ENCODE data around the gene PPP2R2C. TPM values are rescaled to one million over a fixed set of nuclear protein-coding genes. Genes with fewer than 3 reads are reported as not detected.
A peak's percentile ranks its signal among the peaks of the same experiment; 100 is the strongest.

Gene PPP2R2C
- polyA plus RNA-seq, 4 donors: 0.16 to 2.3 (median 0.81) TPM; not detected in 1

DNA sequence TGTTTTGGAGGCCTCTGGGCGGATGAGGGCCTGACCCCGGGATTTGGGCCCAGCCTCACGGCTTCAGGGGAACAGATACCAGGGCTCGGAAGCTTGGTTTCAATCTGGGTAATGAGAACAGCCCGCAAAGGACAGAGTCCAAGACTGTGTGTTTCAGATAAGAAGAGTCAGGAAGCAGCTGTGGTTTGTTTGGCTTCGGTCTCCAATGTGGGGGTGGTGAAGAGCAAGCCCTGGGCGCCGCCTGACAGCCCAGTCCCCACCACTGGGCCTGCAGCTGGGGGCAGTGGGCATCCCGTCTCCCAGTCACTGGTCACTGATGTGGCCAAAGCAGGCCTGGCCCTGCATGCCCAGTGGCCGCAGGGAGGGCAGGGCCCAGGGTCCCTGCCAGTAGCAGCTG is 193.6 kb downstream of the PPP2R2C start:
- 4 to 12% (median 6%) methylated on average over 10 of the region's 10 CpGs for whole genome bisulfite sequencing, 3 donors
- Histone ChIP-seq H3K4me3 (ENCODE audit: low read depth in 1 of 3, low read length in 3 of 3) (peak overlapping the region in 1 of 3 donors; percentile 15), H3K4me1 (ENCODE audit: control insufficient read depth in 3 of 3, insufficient read depth in 2 of 3, low read depth in 1 of 3, low read length in 2 of 3) (peaks cover 9 to 55% (median 16%) of the 10 kb centered on the region in 3 donors), H3K27me3 (ENCODE audit: control insufficient read depth in 3 of 3, insufficient read depth in 3 of 3, low read length in 3 of 3) (no peaks in the 10 kb centered on the region), H3K27ac (ENCODE audit: low read depth in 1 of 3, low read length in 2 of 3) (peak overlapping the region; percentile 67 to 92 (median 82)), H3K9me3 (ENCODE audit: control insufficient read depth in 2 of 2, insufficient read depth in 1 of 2, low read depth in 1 of 2, low read length in 1 of 2) (no peaks in the 10 kb centered on the region), H3K36me3 (ENCODE audit: control insufficient read depth in 3 of 3, insufficient read depth in 2 of 3, low read depth in 1 of 3, low read length in 3 of 3) (peaks cover 0 to 66% (median 3%) of the 10 kb centered on the region in 3 donors)
- FAIRE-seq (no peak), DNase-seq (peak; percentile 91 to 92)

DNA sequence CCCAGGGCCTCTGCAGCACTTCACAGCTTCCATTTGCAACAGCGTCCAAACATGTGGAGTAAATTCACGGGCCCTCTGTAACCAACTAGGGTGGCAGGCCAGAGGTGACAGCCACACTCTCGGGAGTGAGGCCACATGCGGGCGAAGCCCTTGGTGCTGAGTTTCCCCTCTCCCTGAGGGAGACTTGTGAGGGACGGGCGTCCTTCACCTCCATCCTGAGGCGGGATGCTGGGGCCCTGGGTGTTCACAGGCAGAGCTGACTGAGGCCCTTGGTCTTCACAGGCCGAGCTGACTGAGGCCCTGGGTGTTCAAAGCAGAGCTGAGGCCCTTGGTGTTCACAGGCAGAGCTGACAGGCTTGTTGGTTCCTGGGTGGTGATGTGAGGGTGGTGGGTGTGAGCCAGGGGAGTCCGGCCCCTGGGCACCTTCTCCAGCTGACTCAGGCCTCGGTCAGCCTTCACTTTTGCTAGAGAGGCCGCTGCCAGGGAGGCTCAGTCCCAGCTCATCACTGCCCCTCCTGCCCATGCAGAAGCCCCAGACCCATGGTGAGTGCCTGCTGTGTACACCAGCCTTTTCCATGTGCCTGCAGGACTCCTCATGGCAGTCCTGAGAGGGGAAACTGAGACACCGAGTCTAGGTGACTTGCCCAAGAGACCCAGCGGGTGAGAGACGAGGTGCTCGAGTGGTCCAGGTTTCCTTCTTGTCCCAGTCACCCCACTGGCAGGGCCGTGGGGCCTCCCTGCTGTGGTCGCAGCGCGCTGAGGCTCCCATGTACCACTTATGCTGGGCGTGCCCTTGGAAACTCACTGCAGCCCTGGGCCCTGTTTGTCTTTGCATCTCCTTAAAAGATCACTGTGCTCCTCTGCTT is 194.2 kb downstream of the PPP2R2C start:
- no peaks in the 10 kb centered on the region for H3K27me3 ChIP-seq (ENCODE audit: control insufficient read depth in 3 of 3, insufficient read depth in 3 of 3, low read length in 3 of 3)
- H3K27ac ChIP-seq (ENCODE audit: low read depth in 1 of 3, low read length in 2 of 3): peak overlapping the region; percentile 67 to 92 (median 82)
- DNase-seq (no peak), FAIRE-seq (no peak)
- 59 to 61% (median 61%) methylated on average over 21 of the region's 21 CpGs for WGBS, 3 donors
- H3K9me3 ChIP-seq (ENCODE audit: control insufficient read depth in 2 of 2, insufficient read depth in 1 of 2, low read depth in 1 of 2, low read length in 1 of 2): no peaks in the 10 kb centered on the region
- peaks cover 0 to 63% (median 3%) of the 10 kb centered on the region in 3 donors for H3K36me3 ChIP-seq (ENCODE audit: control insufficient read depth in 3 of 3, insufficient read depth in 2 of 3, low read depth in 1 of 3, low read length in 3 of 3)
- H3K4me3 ChIP-seq (ENCODE audit: low read depth in 1 of 3, low read length in 3 of 3): peak overlapping the region in 1 of 3 donors; percentile 15
- H3K4me1 ChIP-seq (ENCODE audit: control insufficient read depth in 3 of 3, insufficient read depth in 2 of 3, low read depth in 1 of 3, low read length in 2 of 3): peaks cover 13 to 55% (median 16%) of the 10 kb centered on the region in 3 donors

GRCh38 chr4:6277139-6277802 is 195.1 kb downstream of the PPP2R2C start:
- peak overlapping the region in 1 of 3 donors; percentile 92 for H3K27ac ChIP-seq (ENCODE audit: low read depth in 1 of 3, low read length in 2 of 3)
- H3K27me3 ChIP-seq (ENCODE audit: control insufficient read depth in 3 of 3, insufficient read depth in 3 of 3, low read length in 3 of 3): no peaks in the 10 kb centered on the region
- H3K4me1 ChIP-seq (ENCODE audit: control insufficient read depth in 3 of 3, insufficient read depth in 2 of 3, low read depth in 1 of 3, low read length in 2 of 3): peaks cover 13 to 58% (median 16%) of the 10 kb centered on the region in 3 donors
- peaks cover 0 to 59% (median 3%) of the 10 kb centered on the region in 3 donors for H3K36me3 ChIP-seq (ENCODE audit: control insufficient read depth in 3 of 3, insufficient read depth in 2 of 3, low read depth in 1 of 3, low read length in 3 of 3)
- H3K4me3 ChIP-seq (ENCODE audit: low read depth in 1 of 3, low read length in 3 of 3): no peak overlapping the region
- 84 to 87% (median 86%) methylated on average over 24 of the region's 24 CpGs for WGBS, 3 donors
- H3K9me3 ChIP-seq (ENCODE audit: control insufficient read depth in 2 of 2, insufficient read depth in 1 of 2, low read depth in 1 of 2, low read length in 1 of 2): no peaks in the 10 kb centered on the region
- FAIRE-seq: no peak
- DNase-seq: no peak

DNA sequence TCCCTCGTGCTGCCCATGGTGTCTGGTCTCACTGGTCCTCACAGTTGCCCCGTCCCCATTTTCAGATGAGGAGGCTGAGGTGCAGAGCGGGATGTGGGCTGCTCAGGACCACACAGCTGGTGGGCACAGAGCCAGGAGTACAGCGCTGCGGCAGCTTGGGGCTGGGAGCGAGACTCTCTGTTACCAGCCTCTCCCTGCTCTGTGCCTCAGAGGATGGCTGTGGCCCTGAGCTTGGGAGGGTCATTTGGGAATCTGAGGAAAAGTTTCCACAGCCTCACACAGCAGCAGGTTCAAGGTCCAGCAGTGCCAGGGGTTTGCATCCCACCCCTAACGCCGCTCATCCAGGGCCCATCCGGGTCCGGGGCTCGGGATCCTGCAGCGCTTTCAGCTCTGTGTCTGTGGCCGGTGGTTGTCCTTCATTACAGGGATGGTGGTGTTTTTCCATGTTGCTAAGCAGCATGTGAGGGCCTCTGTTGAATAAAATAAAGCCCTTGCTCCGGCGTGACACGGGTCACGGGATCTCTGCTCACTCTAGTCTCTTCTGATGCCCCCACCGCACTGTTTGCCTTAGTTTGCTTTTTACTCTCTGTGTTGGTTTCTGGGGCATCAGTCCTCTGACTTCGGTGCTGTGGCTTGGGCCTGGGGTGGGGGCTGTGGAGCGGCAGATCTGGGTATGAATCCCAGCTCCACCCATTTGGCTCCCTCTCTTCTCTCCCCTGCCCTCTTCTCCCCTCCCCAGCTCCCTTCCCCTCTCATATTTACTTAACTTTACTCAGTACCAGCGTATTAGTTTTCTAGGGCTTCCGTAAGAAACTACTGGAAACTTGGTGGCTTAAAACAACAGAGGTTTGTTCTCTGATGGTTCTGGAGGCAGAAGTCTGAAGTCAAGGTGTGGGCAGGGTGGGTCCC is 196.3 kb downstream of the PPP2R2C start:
- peaks cover 0 to 52% (median 0%) of the 10 kb centered on the region in 3 donors for H3K36me3 ChIP-seq (ENCODE audit: control insufficient read depth in 3 of 3, insufficient read depth in 2 of 3, low read depth in 1 of 3, low read length in 3 of 3)
- no peaks in the 10 kb centered on the region for H3K9me3 ChIP-seq (ENCODE audit: control insufficient read depth in 2 of 2, insufficient read depth in 1 of 2, low read depth in 1 of 2, low read length in 1 of 2)
- H3K4me1 ChIP-seq (ENCODE audit: control insufficient read depth in 3 of 3, insufficient read depth in 2 of 3, low read depth in 1 of 3, low read length in 2 of 3): peaks cover 13 to 62% (median 17%) of the 10 kb centered on the region in 3 donors
- no peak overlapping the region for H3K4me3 ChIP-seq (ENCODE audit: low read depth in 1 of 3, low read length in 3 of 3)
- FAIRE-seq (no peak), DNase-seq (peak; percentile 20 to 86)
- no peaks in the 10 kb centered on the region for H3K27me3 ChIP-seq (ENCODE audit: control insufficient read depth in 3 of 3, insufficient read depth in 3 of 3, low read length in 3 of 3)
- H3K27ac ChIP-seq (ENCODE audit: low read depth in 1 of 3, low read length in 2 of 3): peak overlapping the region in 2 of 3 donors; percentile 41 to 92
- WGBS, 3 donors: 53 to 65% (median 55%) methylated on average over 22 of the region's 22 CpGs

DNA sequence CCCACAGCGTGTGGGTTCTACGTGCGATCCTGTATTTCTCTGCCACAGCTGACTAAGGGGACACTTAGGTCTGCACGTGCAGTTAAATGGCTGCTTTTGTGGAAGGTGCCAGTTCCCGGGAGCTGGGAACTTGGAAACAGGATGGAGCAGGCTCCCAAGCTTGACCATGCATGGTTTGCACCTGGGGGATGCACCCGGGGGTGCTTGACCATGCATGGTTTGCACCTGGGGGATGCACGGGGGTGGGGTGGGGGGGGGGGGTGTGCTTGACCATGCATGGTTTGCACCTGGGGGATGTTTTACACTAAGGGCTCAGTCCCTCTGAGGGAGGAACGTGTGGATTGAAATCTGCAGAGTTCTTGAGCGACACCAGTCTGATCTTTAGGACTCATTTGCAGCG is 197.1 kb downstream of the PPP2R2C start:
- Histone ChIP-seq H3K4me1 (ENCODE audit: control insufficient read depth in 3 of 3, insufficient read depth in 2 of 3, low read depth in 1 of 3, low read length in 2 of 3) (peaks cover 18 to 70% (median 22%) of the 10 kb centered on the region in 3 donors), H3K27me3 (ENCODE audit: control insufficient read depth in 3 of 3, insufficient read depth in 3 of 3, low read length in 3 of 3) (no peaks in the 10 kb centered on the region), H3K4me3 (ENCODE audit: low read depth in 1 of 3, low read length in 3 of 3) (no peak overlapping the region), H3K9me3 (ENCODE audit: control insufficient read depth in 2 of 2, insufficient read depth in 1 of 2, low read depth in 1 of 2, low read length in 1 of 2) (no peaks in the 10 kb centered on the region), H3K27ac (ENCODE audit: low read depth in 1 of 3, low read length in 2 of 3) (peak overlapping the region in 1 of 3 donors; percentile 92), H3K36me3 (ENCODE audit: control insufficient read depth in 3 of 3, insufficient read depth in 2 of 3, low read depth in 1 of 3, low read length in 3 of 3) (peaks cover 0 to 44% (median 0%) of the 10 kb centered on the region in 3 donors)
- no peak for FAIRE-seq
- DNase-seq: no peak
- 81 to 84% (median 81%) methylated on average over 10 of the region's 10 CpGs for WGBS, 3 donors

GRCh38 chr4:6273661-6273990 is 198.8 kb downstream of the PPP2R2C start:
- Histone ChIP-seq H3K27ac (ENCODE audit: low read depth in 1 of 3, low read length in 2 of 3) (peak overlapping the region in 2 of 3 donors; percentile 51 to 60), H3K4me1 (ENCODE audit: control insufficient read depth in 3 of 3, insufficient read depth in 2 of 3, low read depth in 1 of 3, low read length in 2 of 3) (peaks cover 11 to 59% (median 16%) of the 10 kb centered on the region in 3 donors), H3K36me3 (ENCODE audit: control insufficient read depth in 3 of 3, insufficient read depth in 2 of 3, low read depth in 1 of 3, low read length in 3 of 3) (peaks cover 0 to 29% (median 0%) of the 10 kb centered on the region in 3 donors), H3K4me3 (ENCODE audit: low read depth in 1 of 3, low read length in 3 of 3) (no peak overlapping the region), H3K9me3 (ENCODE audit: control insufficient read depth in 2 of 2, insufficient read depth in 1 of 2, low read depth in 1 of 2, low read length in 1 of 2) (no peaks in the 10 kb centered on the region), H3K27me3 (ENCODE audit: control insufficient read depth in 3 of 3, insufficient read depth in 3 of 3, low read length in 3 of 3) (no peaks in the 10 kb centered on the region)
- WGBS, 3 donors: 11 to 44% (median 33%) methylated on average over 1 of the region's 1 CpG
- DNase-seq (no peak), FAIRE-seq (no peak)

DNA sequence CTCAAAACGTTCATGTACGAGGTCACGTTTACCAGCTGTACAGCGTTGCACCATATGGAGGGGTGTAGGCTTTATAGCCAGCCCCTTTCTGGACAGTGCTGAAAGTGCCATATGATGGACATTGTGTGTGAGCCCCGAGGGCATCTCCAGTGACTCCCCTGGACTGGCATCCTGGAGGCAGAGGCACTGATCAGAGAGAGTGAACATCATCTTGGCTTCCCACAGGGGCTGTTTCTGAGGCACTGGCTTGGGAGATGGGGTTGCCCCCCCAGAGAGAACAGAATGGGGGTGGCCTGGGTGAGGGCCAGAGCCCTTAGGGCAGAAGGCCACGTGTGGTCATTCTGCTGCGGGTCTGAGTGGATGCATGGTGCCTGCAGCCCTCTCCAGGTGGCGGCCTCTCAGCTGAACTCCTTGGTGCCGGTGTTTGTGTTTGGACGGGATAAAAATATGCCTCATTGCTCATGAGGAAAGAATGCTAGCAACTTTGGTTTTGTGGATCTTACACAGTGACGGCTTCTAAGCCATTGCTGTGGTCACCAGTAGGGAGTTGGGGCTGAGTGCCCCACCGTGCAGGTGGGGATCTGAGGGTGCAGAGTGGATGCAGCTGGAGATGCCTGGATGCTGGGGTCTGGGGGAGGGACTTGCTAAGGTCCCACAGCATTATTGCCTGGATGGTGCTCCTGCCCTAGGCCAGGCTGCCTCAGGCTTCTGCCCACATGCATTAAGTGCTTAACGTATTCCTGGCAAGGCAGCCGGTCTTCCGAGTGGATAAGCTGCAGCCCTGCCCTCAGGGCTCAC is 199.4 kb downstream of the PPP2R2C start:
- H3K9me3 ChIP-seq (ENCODE audit: control insufficient read depth in 2 of 2, insufficient read depth in 1 of 2, low read depth in 1 of 2, low read length in 1 of 2): no peaks in the 10 kb centered on the region
- H3K27me3 ChIP-seq (ENCODE audit: control insufficient read depth in 3 of 3, insufficient read depth in 3 of 3, low read length in 3 of 3): no peaks in the 10 kb centered on the region
- peaks cover 0 to 23% (median 0%) of the 10 kb centered on the region in 3 donors for H3K36me3 ChIP-seq (ENCODE audit: control insufficient read depth in 3 of 3, insufficient read depth in 2 of 3, low read depth in 1 of 3, low read length in 3 of 3)
- H3K4me3 ChIP-seq (ENCODE audit: low read depth in 1 of 3, low read length in 3 of 3): no peak overlapping the region
- WGBS, 3 donors: 58 to 75% (median 70%) methylated on average over 15 of the region's 15 CpGs
- no peak for DNase-seq
- peak overlapping the region in 2 of 3 donors; percentile 52 to 60 for H3K27ac ChIP-seq (ENCODE audit: low read depth in 1 of 3, low read length in 2 of 3)
- H3K4me1 ChIP-seq (ENCODE audit: control insufficient read depth in 3 of 3, insufficient read depth in 2 of 3, low read depth in 1 of 3, low read length in 2 of 3): peaks cover 7 to 53% (median 12%) of the 10 kb centered on the region in 3 donors
- FAIRE-seq: no peak
